Measurements from ENCODE around the gene LCP2. TPM values are rescaled to one million over a fixed set of nuclear protein-coding genes. Genes with fewer than 3 reads are reported as not detected.

The LCP2 gene
- total RNA-seq, 4 donors from 2014 or later: 1.5 to 8.9 (median 7.7) TPM; not detected in 1

DNA sequence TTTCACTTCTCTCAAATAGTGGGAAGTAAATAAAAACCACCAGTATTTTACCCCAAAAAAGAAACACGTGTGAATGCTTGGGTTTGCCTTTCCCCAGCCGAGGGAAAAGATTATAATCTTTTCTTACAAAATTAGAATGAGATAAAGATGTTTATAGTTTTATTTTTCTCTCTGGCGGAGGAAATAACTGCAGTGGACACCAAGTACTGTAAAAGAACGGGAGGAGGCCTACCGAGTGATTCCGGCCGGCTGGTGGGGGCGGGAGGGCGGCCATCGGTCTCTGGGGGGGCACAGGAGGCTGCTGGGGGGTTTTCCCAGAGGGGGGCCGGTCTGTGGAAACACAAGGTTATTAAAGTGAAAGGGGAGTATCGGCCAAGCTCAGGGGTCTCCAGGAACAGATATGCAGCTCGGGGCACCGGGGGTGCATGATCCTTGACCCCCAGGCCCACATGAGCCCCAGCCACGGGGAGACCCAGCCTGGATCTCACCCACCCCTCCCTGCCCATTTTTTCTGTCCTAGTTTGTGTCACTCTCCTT, 29.4 kb downstream of the LCP2 start:
- TF ChIP-seq, protein P1, sequence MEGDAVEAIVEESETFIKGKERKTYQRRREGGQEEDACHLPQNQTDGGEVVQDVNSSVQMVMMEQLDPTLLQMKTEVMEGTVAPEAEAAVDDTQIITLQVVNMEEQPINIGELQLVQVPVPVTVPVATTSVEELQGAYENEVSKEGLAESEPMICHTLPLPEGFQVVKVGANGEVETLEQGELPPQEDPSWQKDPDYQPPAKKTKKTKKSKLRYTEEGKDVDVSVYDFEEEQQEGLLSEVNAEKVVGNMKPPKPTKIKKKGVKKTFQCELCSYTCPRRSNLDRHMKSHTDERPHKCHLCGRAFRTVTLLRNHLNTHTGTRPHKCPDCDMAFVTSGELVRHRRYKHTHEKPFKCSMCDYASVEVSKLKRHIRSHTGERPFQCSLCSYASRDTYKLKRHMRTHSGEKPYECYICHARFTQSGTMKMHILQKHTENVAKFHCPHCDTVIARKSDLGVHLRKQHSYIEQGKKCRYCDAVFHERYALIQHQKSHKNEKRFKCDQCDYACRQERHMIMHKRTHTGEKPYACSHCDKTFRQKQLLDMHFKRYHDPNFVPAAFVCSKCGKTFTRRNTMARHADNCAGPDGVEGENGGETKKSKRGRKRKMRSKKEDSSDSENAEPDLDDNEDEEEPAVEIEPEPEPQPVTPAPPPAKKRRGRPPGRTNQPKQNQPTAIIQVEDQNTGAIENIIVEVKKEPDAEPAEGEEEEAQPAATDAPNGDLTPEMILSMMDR (IDR thresholded peaks at IDR 0.05): no peak
- TF ChIP-seq POLR2AphosphoS5 (IDR thresholded peaks at IDR 0.05) (no peak), POLR2A (IDR thresholded peaks at IDR 0.05) (no peak), EP300 (IDR thresholded peaks at IDR 0.05) (no peak)
- Histone ChIP-seq H3K36me3 (no peaks in the 10 kb centered on the region), H3K9me3 (no peaks in the 10 kb centered on the region), H3K4me1 (peaks cover 40% of the 10 kb centered on the region), H3K27ac (peak overlapping the region; percentile 44), H3K4me3 (no peak overlapping the region), H3K27me3 (no peaks in the 10 kb centered on the region)
- 38% methylated on average over 14 of the region's 15 CpGs for WGBS
- DNase-seq (ENCODE audit: low spot score in 2 of 2): peak in 1 of 2 donors; percentile 64

DNA sequence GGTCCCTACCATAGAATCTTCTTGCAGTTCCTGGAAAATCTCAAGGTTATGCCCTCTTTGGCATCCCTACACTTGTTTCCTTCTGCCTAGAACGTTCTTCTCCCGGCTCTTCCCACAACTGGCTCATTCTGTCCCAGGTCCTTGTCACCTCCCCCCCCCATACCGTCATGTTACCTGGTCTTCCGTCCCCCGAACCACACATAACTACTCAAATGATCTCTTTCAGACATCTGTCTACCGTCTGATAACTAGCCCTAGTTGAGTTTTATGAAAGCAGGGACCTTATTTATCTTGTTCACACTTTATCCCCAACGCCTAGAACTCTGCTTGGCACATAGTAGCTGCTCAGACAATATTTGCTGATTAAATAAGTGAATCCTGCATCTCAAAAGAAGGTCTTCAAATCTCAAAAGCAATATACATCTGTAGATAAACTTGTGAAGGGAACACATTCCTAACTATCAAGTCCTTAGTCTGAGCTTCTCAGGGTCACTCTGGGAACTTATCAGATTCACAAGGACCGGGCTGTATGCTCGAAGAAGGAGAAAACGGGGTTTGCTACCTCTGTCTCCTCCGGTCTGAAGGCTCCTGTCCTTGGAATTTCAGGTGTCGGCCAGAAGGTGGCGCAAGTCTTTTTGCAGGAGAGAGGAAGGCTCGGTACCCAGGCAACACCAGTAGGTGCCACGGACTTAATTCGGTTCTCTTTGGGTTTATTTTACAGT, 30.0 kb downstream of the LCP2 start:
- TF ChIP-seq, protein P1 (IDR thresholded peaks at IDR 0.05): peak; percentile 76 to 78
- no peak for TF ChIP-seq POLR2A (IDR thresholded peaks at IDR 0.05)
- Histone ChIP-seq H3K27ac (peak overlapping the region; percentile 44), H3K4me1 (peaks cover 40% of the 10 kb centered on the region), H3K4me3 (no peak overlapping the region), H3K9me3 (no peaks in the 10 kb centered on the region), H3K36me3 (peaks cover under 1% of the 10 kb centered on the region), H3K27me3 (no peaks in the 10 kb centered on the region)
- 31% methylated on average over 16 of the region's 16 CpGs for WGBS
- peak in 1 of 2 donors; percentile 86 for DNase-seq (ENCODE audit: low spot score in 2 of 2)

DNA sequence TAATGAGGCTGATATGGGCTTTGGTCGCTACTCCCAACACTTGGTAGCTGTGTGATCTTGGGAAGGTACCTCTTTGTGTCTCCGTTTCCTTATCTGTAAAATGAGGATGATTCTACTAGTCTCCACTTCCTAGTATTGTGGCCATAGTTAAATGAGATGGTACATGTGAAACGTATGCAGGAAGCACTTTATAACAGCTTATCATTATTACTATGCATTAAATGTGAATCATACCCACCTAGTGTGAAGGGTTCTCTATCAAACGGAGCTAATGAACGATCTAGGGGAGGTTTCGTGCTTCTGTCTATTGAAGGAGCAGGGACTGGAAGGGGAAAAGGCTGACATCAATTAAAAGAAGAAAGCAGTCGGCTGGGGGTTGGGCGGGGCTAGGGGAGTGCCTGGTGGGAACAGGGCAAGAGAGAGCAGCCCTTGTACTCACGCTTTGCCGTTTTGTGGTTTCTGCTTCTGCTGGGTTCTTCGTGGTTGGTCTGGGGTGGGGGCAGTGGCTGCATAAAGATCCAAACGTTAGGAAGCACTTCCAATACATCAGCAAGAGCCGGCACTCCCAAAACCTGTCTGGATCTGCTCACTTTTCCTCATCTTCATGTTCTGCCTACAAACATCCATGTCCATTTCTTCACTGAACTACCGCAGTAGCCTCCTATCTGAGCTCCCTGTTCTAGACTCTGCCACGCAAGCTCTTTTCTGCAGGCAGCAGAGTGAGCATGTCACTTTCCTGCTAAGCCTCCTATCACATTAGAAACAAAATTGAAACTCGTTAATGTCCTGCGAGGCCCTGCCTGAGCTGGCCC, 30.8 kb downstream of the LCP2 start:
- peak; percentile 80 to 83 for DNase-seq (ENCODE audit: low spot score in 2 of 2)

DNA sequence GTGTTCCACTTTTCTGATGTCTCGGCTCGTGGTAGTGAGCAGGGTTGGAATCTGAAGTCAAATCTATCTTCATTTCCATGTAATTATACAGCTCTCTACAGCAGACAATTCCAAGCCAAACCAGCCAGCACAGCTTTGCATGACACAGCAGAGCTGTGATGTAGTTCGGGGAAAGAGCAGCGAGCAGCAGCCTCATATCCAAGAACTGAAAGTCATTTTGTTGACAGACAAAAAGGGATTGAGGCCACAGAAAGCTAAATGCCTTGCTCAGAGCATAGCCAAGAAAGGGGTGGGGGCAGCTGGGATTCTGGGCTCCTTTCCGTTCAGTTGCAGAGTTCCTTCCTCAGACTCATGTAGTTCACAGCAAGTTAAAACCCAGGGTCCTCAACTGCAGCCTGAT, 32.1 kb downstream of the LCP2 start:
- H3K27ac ChIP-seq: no peak overlapping the region
- peaks cover 40% of the 10 kb centered on the region for H3K4me1 ChIP-seq
- no peak for TF ChIP-seq POLR2A (IDR thresholded peaks at IDR 0.05)
- TF ChIP-seq EP300 (IDR thresholded peaks at IDR 0.05): no peak
- TF ChIP-seq, protein P1 (IDR thresholded peaks at IDR 0.05): no peak
- no peak for TF ChIP-seq POLR2AphosphoS5 (IDR thresholded peaks at IDR 0.05)
- H3K36me3 ChIP-seq: peaks cover 10% of the 10 kb centered on the region
- no peaks in the 10 kb centered on the region for H3K27me3 ChIP-seq
- 17% methylated on average over 5 of the region's 5 CpGs for WGBS
- H3K9me3 ChIP-seq: no peaks in the 10 kb centered on the region
- DNase-seq (ENCODE audit: low spot score in 2 of 2): peak; percentile 72 to 83
- no peak overlapping the region for H3K4me3 ChIP-seq

More for the DNA sequence above, 30.8 kb downstream of the LCP2 start:
- H3K27ac ChIP-seq: peak overlapping the region; percentile 44
- H3K4me1 ChIP-seq: peaks cover 40% of the 10 kb centered on the region
- H3K4me3 ChIP-seq: no peak overlapping the region
- no peaks in the 10 kb centered on the region for H3K9me3 ChIP-seq
- WGBS: 55% methylated on average over 17 of the region's 17 CpGs
- H3K36me3 ChIP-seq: peaks cover 6% of the 10 kb centered on the region
- TF ChIP-seq, protein P1 (IDR thresholded peaks at IDR 0.05): no peak
- no peak for TF ChIP-seq POLR2A (IDR thresholded peaks at IDR 0.05)
- no peak for TF ChIP-seq POLR2AphosphoS5 (IDR thresholded peaks at IDR 0.05)
- TF ChIP-seq EP300 (IDR thresholded peaks at IDR 0.05): no peak
- H3K27me3 ChIP-seq: no peaks in the 10 kb centered on the region

DNA sequence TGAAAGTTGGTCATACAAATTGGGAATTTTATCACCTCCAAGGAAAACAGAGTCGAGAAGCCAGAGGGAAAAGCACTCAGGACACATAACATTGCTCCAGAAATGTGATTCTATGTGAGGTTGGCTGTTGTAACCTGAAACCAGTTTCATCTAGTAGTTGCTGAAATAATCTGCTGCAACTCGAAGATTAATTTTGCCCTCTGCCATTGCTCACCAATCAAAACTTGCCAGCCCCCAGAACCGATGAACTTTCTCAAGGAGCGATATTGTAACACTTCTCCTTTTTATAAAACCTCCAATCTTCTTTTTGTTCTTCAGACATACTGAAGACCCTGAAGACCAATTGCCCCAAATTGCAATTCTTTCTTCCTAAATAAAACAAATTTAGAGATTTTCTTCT, 33.7 kb downstream of the LCP2 start:
- Histone ChIP-seq H3K27me3 (no peaks in the 10 kb centered on the region), H3K4me1 (peaks cover 29% of the 10 kb centered on the region), H3K27ac (no peak overlapping the region), H3K9me3 (no peaks in the 10 kb centered on the region), H3K4me3 (no peak overlapping the region), H3K36me3 (peaks cover 10% of the 10 kb centered on the region)
- TF ChIP-seq EP300 (IDR thresholded peaks at IDR 0.05) (no peak), POLR2AphosphoS5 (IDR thresholded peaks at IDR 0.05) (no peak), POLR2A (IDR thresholded peaks at IDR 0.05) (no peak)
- TF ChIP-seq, protein P1 (IDR thresholded peaks at IDR 0.05): no peak
- no peak for DNase-seq (ENCODE audit: low spot score in 2 of 2)
- WGBS: 68% methylated on average over 4 of the region's 4 CpGs
